H9 (cell line): ENCODE measurements around the gene VNN1. TPM values are rescaled to one million over a fixed set of nuclear protein-coding genes. Genes with fewer than 3 reads are reported as not detected.

ENCODE experiments used
- DNase-seq: peaks from one replicate; pipeline ENCODE4 v3.0.0-alpha.2; 2017
- H2AFZ ChIP-seq: one replicate; pipeline ENCODE4 v1.6.1; 2013; ENCODE audit warnings: mild to moderate bottlenecking, low read length, control low read depth, moderate library complexity
- H2AK5ac ChIP-seq: 2 replicates; pipeline ENCODE4 v1.6.1; 2013; ENCODE audit warnings: low read length, control low read depth, mixed read lengths; ENCODE audit not compliant: insufficient read length
- H2BK120ac ChIP-seq: one replicate; pipeline ENCODE4 v1.6.1; 2013; ENCODE audit warnings: low read depth, mild to moderate bottlenecking, low read length, control low read depth, inconsistent platforms; ENCODE audit not compliant: poor library complexity, severe bottlenecking
- H2BK12ac ChIP-seq: 2 replicates; pipeline ENCODE4 v1.6.1; 2013; ENCODE audit warnings: low read length, control low read depth, mixed read lengths, low read depth; ENCODE audit not compliant: insufficient read length
- H2BK15ac ChIP-seq: 2 replicates; pipeline ENCODE4 v1.6.1; 2013; ENCODE audit warnings: low read depth, low read length, control low read depth
- H2BK20ac ChIP-seq: one replicate; pipeline ENCODE4 v1.6.1; 2013; ENCODE audit warnings: low read depth, mild to moderate bottlenecking, low read length, control low read depth, inconsistent platforms; ENCODE audit not compliant: poor library complexity, severe bottlenecking
- H2BK5ac ChIP-seq: 2 replicates; pipeline ENCODE4 v1.6.1; 2013; ENCODE audit warnings: low read length, control low read depth, mixed read lengths; ENCODE audit not compliant: insufficient read length
- H3K14ac ChIP-seq: 2 replicates; pipeline ENCODE4 v1.6.1; 2013; ENCODE audit warnings: low read length, control low read depth; ENCODE audit not compliant: insufficient read depth
- H3K18ac ChIP-seq: 2 replicates; pipeline ENCODE4 v1.6.1; 2013; ENCODE audit warnings: low read depth, mild to moderate bottlenecking, mixed read lengths, low read length, control low read depth; ENCODE audit not compliant: insufficient read length
- H3K23ac ChIP-seq: 2 replicates; pipeline ENCODE4 v1.6.1; 2013; ENCODE audit warnings: low read length, control low read depth, mixed read lengths, low read depth; ENCODE audit not compliant: insufficient read length
- H3K23me2 ChIP-seq: 2 replicates; pipeline ENCODE4 v1.6.1; 2013; ENCODE audit warnings: low read depth, mild to moderate bottlenecking, mixed read lengths, low read length, control low read depth; ENCODE audit not compliant: insufficient read length, poor library complexity, severe bottlenecking
- H3K27ac ChIP-seq: 2 replicates; pipeline ENCODE4 v1.5.1; 2013; ENCODE audit warnings: low read length, control low read depth, mixed read lengths, low read depth; ENCODE audit not compliant: insufficient read length
- H3K27me3 ChIP-seq: 2 replicates; pipeline ENCODE4 v1.6.1; 2013; ENCODE audit warnings: low read length, control low read depth, inconsistent platforms; ENCODE audit not compliant: insufficient read depth
- H3K4ac ChIP-seq: 2 replicates; pipeline ENCODE4 v1.6.1; 2013; ENCODE audit warnings: low read depth, mild to moderate bottlenecking, control low read depth, inconsistent platforms, low read length, moderate library complexity
- H3K4me1 ChIP-seq: 2 replicates; pipeline ENCODE4 v1.6.1; 2013; ENCODE audit warnings: low read length, control low read depth, inconsistent platforms; ENCODE audit not compliant: insufficient read depth
- H3K4me2 ChIP-seq: 2 replicates; pipeline ENCODE4 v1.6.1; 2013; ENCODE audit warnings: low read length, control low read depth, mixed read lengths; ENCODE audit not compliant: insufficient read length, insufficient read depth
- H3K56ac ChIP-seq: 2 replicates; pipeline ENCODE4 v1.6.1; 2013; ENCODE audit warnings: low read depth, mild to moderate bottlenecking, mixed read lengths, low read length, control low read depth; ENCODE audit not compliant: insufficient read length
- H3K79me1 ChIP-seq: 2 replicates; pipeline ENCODE4 v1.6.1; 2013; ENCODE audit warnings: low read depth, mild to moderate bottlenecking, moderate library complexity, low read length, control low read depth, inconsistent platforms; ENCODE audit not compliant: insufficient read depth, poor library complexity, severe bottlenecking
- H3K79me2 ChIP-seq: 2 replicates; pipeline ENCODE4 v1.6.1; 2013; ENCODE audit warnings: low read length, control low read depth, inconsistent platforms; ENCODE audit not compliant: insufficient read depth
- H3K9ac ChIP-seq: 2 replicates; pipeline ENCODE4 v1.6.1; 2013; ENCODE audit warnings: low read length, control low read depth, mixed read lengths; ENCODE audit not compliant: insufficient read length; ENCODE audit errors: extremely low read depth
- H3K9me3 ChIP-seq: one replicate; pipeline ENCODE4 v1.6.1; 2013; ENCODE audit warnings: low read depth, low read length, inconsistent platforms; ENCODE audit not compliant: control insufficient read depth
- H3T11ph ChIP-seq: one replicate; pipeline ENCODE4 v1.6.1; 2013; ENCODE audit warnings: mild to moderate bottlenecking, low read length, control low read depth, inconsistent platforms
- H4K20me1 ChIP-seq: one replicate; pipeline ENCODE4 v1.6.1; 2013; ENCODE audit not compliant: control insufficient read depth, insufficient read length, insufficient read depth
- H4K5ac ChIP-seq: 2 replicates; pipeline ENCODE4 v1.6.1; 2013; ENCODE audit warnings: low read depth, mild to moderate bottlenecking, mixed read lengths, low read length, control low read depth; ENCODE audit not compliant: insufficient read length
- H4K8ac ChIP-seq: replicated peaks from 2 replicates; pipeline ENCODE4 v1.6.1; 2013; ENCODE audit warnings: low read length, control low read depth, mixed read lengths, low read depth; ENCODE audit not compliant: insufficient read length
- H4K91ac ChIP-seq: 2 replicates; pipeline ENCODE4 v1.6.1; 2013; ENCODE audit warnings: low read depth, mild to moderate bottlenecking, moderate library complexity, mixed read lengths, low read length, control low read depth; ENCODE audit not compliant: insufficient read length
- H3K27ac Mint-ChIP-seq, 3 experiments: 2 replicates in 2 of 3; 3 replicates in 1 of 3; pipeline ENCODE4 v1.8.0; 2020 to 2021; ENCODE audit warnings: mixed read lengths in 3 of 3, mild to moderate bottlenecking in 1 of 3, moderate library complexity in 1 of 3
- H3K27me3 Mint-ChIP-seq: 2 replicates; pipeline ENCODE4 v1.8.0; 2021; ENCODE audit warnings: low read depth, mild to moderate bottlenecking, moderate library complexity, mixed read lengths
- H3K36me3 Mint-ChIP-seq, 3 experiments: 2 replicates in 2 of 3; 3 replicates in 1 of 3; pipeline ENCODE4 v1.8.0; 2020 to 2021; ENCODE audit warnings: low read depth in 3 of 3, mixed read lengths in 3 of 3; ENCODE audit not compliant: insufficient read depth in 1 of 3
- H3K4me1 Mint-ChIP-seq, 2 experiments: 2 replicates each; pipeline ENCODE4 v1.8.0; 2020; ENCODE audit warnings: mixed read lengths in 2 of 2
- H3K4me3 Mint-ChIP-seq, 2 experiments: 2 replicates in 1 of 2; 3 replicates in 1 of 2; pipeline ENCODE4 v1.8.0; 2020 to 2021; ENCODE audit warnings: mild to moderate bottlenecking in 2 of 2, mixed read lengths in 2 of 2, moderate library complexity in 1 of 2
- H3K9me3 Mint-ChIP-seq, 2 experiments: 2 replicates in 1 of 2; 3 replicates in 1 of 2; pipeline ENCODE4 v1.8.0; 2020; ENCODE audit warnings: mild to moderate bottlenecking in 2 of 2, mixed read lengths in 2 of 2, moderate library complexity in 1 of 2
- CTCF ChIP-seq: fragments of 200-600 bp; sonication (generic); conservative IDR thresholded peaks from 3 replicates; pipeline ENCODE4 v1.8.0; 2021; ENCODE audit warnings: antibody characterized with exemption, mild to moderate bottlenecking
- WGBS: extraction: QIAGEN DNeasy Blood & Tissue Kit; methylation state at CpG from one replicate; pipeline ENCODE4 v1.1.7; 2013; ENCODE audit warnings: missing lambda C conversion rate, low lambda C conversion rate, mixed read lengths; ENCODE audit not compliant: insufficient read length; ENCODE audit errors: extremely low coverage; 5-methylcytosine and 5-hydroxymethylcytosine counted together
- total RNA-seq: library from RNA; stranded (reverse); gene quantifications from 2 replicates; pipeline ENCODE4 v1.2.1, GENCODE V29; 2021

Gene VNN1
- total RNA-seq, 1 experiment from 2014 or later = not detected

GRCh38 chr6:132634796-132635195 is 79.1 kb downstream of the VNN1 start:
- no peak overlapping the region for H2AK5ac ChIP-seq
- H3K18ac ChIP-seq = no peak overlapping the region
- no peak overlapping the region for H3K14ac ChIP-seq
- no CpG with 5 or more reads among the region's 4 CpGs for whole genome bisulfite sequencing
- no peaks in the 10 kb centered on the region for H3K27me3 ChIP-seq
- no peak overlapping the region for H2AFZ ChIP-seq
- no peak overlapping the region for H4K8ac ChIP-seq
- no peaks in the 10 kb centered on the region for H3K9me3 ChIP-seq
- DNase-seq = no peak
- peaks cover 0 to 3% of the 10 kb centered on the region in 2 experiments; a peak in 2 of 5 replicates for H3K9me3 Mint-ChIP-seq
- H2BK15ac ChIP-seq = no peak overlapping the region
- H3K56ac ChIP-seq = no peak overlapping the region
- H3K4me2 ChIP-seq = no peak overlapping the region
- no peak overlapping the region for H3K27ac Mint-ChIP-seq
- no peaks in the 10 kb centered on the region for H4K20me1 ChIP-seq
- H3K4me3 Mint-ChIP-seq = no peak overlapping the region
- peaks cover 4 to 10% of the 10 kb centered on the region in 2 experiments; a peak in 3 of 4 replicates for H3K4me1 Mint-ChIP-seq
- no peak overlapping the region for H2BK120ac ChIP-seq
- no peaks in the 10 kb centered on the region for H3K79me2 ChIP-seq
- no peaks in the 10 kb centered on the region for H3K23me2 ChIP-seq
- no peaks in the 10 kb centered on the region for H3K27me3 Mint-ChIP-seq
- peaks cover 0 to 2% (median 2%) of the 10 kb centered on the region in 3 experiments; a peak in 1 of 7 replicates for H3K36me3 Mint-ChIP-seq
- H3T11ph ChIP-seq = no peak overlapping the region
- no peak overlapping the region for H2BK12ac ChIP-seq
- no peak overlapping the region for H2BK5ac ChIP-seq
- no peak overlapping the region for H3K4ac ChIP-seq
- H3K23ac ChIP-seq = no peak overlapping the region
- no peaks in the 10 kb centered on the region for H3K4me1 ChIP-seq
- no peak overlapping the region for H4K5ac ChIP-seq
- no peak overlapping the region for H4K91ac ChIP-seq
- H2BK20ac ChIP-seq = no peak overlapping the region
- no peak for TF ChIP-seq CTCF
- H3K9ac ChIP-seq = no peak overlapping the region
- no peak overlapping the region for H3K27ac ChIP-seq
- H3K79me1 ChIP-seq = no peaks in the 10 kb centered on the region
